ENCODE data around the gene MICA. TPM values are rescaled to one million over a fixed set of nuclear protein-coding genes. Genes with fewer than 3 reads are reported as not detected.

The MICA gene
- total and polyA plus RNA-seq, 9 of the 15 experiments (the other 6 are each of a cell fraction or from before 2014, with no cell fraction given) = 11.8 to 24.6 (median 16.7) TPM

DNA sequence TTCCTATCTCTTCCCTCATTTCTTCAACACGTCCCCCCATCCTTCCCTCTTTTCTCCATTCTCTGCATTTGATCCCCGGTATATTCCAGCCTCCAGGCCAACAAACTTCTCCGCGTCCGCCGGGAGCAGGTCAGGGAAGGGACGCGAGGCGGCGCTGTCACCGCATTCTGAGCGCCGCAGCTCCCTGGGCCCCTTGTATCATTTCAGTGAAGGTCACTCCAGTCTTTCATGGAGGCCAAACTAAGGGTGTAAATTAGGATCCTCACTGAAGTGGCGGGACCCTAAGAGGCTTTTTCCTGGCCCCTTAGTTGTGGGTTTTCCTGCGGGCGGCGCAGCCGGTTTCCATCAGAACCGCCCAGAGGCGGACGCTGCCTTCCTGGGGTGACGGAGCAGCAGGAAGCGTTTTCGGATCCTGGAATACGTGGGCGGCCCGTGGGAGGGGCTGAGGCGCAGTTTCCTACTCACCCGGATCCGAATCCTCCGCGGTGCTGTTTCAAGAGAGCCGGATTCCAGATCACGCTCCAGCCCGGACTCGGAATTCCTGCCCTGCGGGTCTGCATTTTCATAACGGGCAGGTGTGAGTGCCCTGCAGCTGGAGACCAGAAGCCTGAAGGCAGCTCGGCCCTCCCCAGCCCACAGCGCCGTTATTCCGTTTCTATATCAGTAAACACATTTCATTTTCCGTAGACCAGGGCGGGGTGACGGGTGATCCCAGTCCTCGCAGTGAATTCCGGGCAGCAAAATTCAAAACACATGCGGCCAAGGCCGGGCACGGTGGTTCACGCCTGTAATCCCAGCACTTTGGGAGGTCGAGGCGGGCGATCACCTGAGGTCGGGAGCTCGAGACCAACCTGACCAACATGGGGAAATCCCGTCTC lies 3.6 kb upstream of the MICA start (continued):
- TF ChIP-seq, protein P1, sequence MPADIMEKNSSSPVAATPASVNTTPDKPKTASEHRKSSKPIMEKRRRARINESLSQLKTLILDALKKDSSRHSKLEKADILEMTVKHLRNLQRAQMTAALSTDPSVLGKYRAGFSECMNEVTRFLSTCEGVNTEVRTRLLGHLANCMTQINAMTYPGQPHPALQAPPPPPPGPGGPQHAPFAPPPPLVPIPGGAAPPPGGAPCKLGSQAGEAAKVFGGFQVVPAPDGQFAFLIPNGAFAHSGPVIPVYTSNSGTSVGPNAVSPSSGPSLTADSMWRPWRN (IDR thresholded peaks at IDR 0.05; ENCODE audit: low read depth) = 0 out of 2 replicates have a peak, but pooled peaks have one; percentile 57
- TF ChIP-seq DIDO1 (tag; IDR thresholded peaks at IDR 0.05; ENCODE audit: low read depth) (0 out of 2 replicates have a peak, but pooled peaks have one; percentile 23), FOXK2 (conservative IDR thresholded peaks at IDR 0.05 in 1 of 2, IDR thresholded peaks at IDR 0.05 in 1 of 2; ENCODE audit: low read depth in 2 of 2) (peak; percentile 37 to 64; a peak in 2 of 4 replicates), MTA1 (IDR thresholded peaks at IDR 0.05; ENCODE audit: borderline replicate concordance) (peak; percentile 82; the same call in 1 of the 2 replicates), SMC3 (conservative IDR thresholded peaks at IDR 0.05; ENCODE audit: insufficient read depth, low read depth, low read length) (peak; percentile 70), ZNF551 (CRISPR knock-in tag; IDR thresholded peaks at IDR 0.05) (no peak), SP1 (CRISPR knock-in tag; IDR thresholded peaks at IDR 0.05) (peak; percentile 49; the same call in 1 of the 2 replicates), FOXK1 (CRISPR knock-in tag; IDR thresholded peaks at IDR 0.05; ENCODE audit: borderline replicate concordance) (no peak; the same call in 1 of the 2 replicates), HMG20A (CRISPR knock-in tag; conservative IDR thresholded peaks at IDR 0.05) (no peak), SMARCB1 (IDR thresholded peaks at IDR 0.05; ENCODE audit: insufficient read length, low read depth) (no peak), MTA3 (IDR thresholded peaks at IDR 0.05; ENCODE audit: borderline replicate concordance) (peak; percentile 70; the same call in 1 of the 2 replicates), DNMT1 (IDR thresholded peaks at IDR 0.05) (peak; percentile 85; the same call in 1 of the 2 replicates), GATA2 (CRISPR knock-in tag; IDR thresholded peaks at IDR 0.05) (no peak)
- TF ChIP-seq, protein P2, sequence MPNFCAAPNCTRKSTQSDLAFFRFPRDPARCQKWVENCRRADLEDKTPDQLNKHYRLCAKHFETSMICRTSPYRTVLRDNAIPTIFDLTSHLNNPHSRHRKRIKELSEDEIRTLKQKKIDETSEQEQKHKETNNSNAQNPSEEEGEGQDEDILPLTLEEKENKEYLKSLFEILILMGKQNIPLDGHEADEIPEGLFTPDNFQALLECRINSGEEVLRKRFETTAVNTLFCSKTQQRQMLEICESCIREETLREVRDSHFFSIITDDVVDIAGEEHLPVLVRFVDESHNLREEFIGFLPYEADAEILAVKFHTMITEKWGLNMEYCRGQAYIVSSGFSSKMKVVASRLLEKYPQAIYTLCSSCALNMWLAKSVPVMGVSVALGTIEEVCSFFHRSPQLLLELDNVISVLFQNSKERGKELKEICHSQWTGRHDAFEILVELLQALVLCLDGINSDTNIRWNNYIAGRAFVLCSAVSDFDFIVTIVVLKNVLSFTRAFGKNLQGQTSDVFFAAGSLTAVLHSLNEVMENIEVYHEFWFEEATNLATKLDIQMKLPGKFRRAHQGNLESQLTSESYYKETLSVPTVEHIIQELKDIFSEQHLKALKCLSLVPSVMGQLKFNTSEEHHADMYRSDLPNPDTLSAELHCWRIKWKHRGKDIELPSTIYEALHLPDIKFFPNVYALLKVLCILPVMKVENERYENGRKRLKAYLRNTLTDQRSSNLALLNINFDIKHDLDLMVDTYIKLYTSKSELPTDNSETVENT (CRISPR knock-in tag; IDR thresholded peaks at IDR 0.05) = 0 out of 2 replicates have a peak, but pooled peaks have one; percentile 53
- TF ChIP-seq, protein P3, sequence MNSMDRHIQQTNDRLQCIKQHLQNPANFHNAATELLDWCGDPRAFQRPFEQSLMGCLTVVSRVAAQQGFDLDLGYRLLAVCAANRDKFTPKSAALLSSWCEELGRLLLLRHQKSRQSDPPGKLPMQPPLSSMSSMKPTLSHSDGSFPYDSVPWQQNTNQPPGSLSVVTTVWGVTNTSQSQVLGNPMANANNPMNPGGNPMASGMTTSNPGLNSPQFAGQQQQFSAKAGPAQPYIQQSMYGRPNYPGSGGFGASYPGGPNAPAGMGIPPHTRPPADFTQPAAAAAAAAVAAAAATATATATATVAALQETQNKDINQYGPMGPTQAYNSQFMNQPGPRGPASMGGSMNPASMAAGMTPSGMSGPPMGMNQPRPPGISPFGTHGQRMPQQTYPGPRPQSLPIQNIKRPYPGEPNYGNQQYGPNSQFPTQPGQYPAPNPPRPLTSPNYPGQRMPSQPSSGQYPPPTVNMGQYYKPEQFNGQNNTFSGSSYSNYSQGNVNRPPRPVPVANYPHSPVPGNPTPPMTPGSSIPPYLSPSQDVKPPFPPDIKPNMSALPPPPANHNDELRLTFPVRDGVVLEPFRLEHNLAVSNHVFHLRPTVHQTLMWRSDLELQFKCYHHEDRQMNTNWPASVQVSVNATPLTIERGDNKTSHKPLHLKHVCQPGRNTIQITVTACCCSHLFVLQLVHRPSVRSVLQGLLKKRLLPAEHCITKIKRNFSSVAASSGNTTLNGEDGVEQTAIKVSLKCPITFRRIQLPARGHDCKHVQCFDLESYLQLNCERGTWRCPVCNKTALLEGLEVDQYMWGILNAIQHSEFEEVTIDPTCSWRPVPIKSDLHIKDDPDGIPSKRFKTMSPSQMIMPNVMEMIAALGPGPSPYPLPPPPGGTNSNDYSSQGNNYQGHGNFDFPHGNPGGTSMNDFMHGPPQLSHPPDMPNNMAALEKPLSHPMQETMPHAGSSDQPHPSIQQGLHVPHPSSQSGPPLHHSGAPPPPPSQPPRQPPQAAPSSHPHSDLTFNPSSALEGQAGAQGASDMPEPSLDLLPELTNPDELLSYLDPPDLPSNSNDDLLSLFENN (IDR thresholded peaks at IDR 0.05; ENCODE audit: low read depth in 2 of 2, low read length in 2 of 2) = no peak; a peak in 2 of 4 replicates
- TF ChIP-seq, protein P4, sequence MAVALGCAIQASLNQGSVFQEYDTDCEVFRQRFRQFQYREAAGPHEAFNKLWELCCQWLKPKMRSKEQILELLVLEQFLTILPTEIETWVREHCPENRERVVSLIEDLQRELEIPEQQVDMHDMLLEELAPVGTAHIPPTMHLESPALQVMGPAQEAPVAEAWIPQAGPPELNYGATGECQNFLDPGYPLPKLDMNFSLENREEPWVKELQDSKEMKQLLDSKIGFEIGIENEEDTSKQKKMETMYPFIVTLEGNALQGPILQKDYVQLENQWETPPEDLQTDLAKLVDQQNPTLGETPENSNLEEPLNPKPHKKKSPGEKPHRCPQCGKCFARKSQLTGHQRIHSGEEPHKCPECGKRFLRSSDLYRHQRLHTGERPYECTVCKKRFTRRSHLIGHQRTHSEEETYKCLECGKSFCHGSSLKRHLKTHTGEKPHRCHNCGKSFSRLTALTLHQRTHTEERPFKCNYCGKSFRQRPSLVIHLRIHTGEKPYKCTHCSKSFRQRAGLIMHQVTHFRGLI (CRISPR knock-in tag; IDR thresholded peaks at IDR 0.05) = no peak
